ENCODE results near the gene RIPOR2.
"Not testable (repeated sequence)": the region's sequence is repeated elsewhere in the genome, so short reads cannot be mapped to it uniquely, and the experiment has no call there.

Gene RIPOR2

DNA sequence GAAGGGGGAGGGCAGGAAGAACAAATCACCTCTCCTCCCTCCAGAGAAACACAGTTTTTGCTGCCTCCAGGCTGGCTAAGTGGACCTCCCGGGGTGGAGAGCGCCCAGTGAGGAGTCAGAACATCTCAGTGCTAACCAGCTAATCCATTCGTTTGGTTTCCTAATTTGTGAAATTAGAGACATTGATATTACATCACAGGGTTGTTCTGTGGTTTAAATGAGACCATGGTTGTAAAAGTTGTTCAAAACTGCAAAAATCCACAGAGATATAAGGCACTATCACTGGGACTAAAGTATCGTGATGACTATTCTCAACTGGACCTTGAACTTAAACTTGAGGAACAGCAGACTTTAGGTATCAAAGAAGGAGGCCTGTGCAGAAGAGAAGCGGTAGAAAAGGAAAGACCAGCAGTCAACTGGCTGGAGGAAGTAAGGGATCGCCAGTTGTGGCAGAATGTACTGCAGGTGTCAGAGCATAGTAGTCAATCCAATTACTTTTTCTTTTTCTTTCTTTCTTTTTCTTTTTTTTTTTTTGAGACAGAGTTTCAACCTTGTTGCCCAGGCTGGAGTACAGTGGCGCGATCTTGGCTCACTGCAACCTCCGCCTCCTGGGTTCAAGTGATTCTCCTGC, 33.9 kb downstream of the RIPOR2 start:
- no peak for DNase-seq

- no peak for DNase-seq
Observed at GRCh38 chr6:24900917-24901697, 34.7 kb downstream of the RIPOR2 start.

DNA sequence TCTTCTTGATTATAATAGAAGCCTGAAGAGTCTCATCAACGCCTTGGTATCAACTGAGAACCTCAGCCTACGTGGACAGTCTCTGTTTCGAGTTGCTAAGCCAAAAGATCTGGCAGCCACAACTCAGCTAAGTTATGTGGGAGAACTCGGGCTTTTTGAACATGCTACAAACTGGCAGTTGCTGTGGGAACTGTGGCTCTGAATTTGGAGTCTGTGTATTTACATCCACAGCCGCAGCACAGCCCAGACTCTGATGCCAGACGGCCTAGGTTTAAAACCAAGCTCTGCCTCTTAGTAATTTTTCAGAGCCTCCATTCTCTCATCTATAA, 35.8 kb downstream of the RIPOR2 start:
- DNase-seq, result no peak

DNA sequence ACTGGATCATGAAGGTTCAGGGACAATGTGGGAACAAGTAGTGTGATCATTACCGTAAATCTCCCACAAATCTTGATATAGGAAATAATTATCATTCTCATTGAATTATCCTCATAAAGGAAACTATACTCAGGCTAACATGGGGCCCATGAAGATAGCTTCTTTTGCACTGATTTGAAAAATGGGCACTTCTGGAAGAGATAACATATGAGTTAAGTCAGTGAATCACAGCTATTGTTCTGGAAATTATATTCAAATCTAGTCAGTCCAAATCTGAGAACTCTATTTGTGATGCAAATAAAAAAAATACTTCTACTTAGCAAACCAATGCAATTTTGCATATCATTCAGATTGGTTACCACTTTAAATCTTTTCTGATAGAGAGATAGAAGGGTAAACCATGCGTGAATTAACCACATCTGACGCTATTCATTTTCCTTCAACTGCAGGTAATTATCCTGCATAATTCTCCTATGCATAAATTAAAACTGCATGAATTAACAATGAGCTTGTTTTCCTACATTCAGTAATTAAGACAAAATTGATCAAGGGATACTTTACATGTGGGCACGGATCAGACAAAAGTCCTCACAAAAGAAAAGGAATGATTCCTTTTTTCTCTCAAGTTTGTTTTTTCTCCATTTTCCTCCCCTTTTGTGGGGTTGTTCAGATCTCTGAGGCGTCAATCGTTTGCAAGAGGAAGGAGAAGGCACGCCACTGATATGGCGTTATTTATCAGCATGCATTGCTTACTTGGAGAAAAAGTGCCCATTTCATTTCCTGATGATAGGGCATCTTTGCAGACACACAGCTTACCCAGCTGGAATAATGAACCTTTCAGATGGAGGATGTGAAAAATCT, 36.4 kb downstream of the RIPOR2 start:
- no peak for DNase-seq

DNA sequence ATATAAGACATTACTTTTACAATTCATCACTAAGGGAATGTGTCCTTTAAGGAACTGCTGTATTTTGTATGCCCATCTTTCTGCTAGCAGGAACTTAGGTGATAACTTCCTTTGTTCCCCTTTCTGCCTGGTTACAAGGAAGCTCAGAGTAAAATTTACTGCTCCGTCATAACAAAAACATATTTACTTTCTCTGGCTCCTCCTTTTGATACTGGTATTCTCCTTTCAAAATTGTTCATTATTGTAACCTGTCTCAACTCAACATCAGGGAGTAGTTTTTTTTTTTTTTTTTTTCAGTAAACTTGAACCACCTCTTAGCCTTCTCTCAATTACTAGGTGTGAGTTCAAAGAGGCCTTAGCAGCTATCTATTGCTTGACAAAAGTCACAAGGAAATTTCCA, 37.1 kb downstream of the RIPOR2 start:
- no peak for DNase-seq

DNA sequence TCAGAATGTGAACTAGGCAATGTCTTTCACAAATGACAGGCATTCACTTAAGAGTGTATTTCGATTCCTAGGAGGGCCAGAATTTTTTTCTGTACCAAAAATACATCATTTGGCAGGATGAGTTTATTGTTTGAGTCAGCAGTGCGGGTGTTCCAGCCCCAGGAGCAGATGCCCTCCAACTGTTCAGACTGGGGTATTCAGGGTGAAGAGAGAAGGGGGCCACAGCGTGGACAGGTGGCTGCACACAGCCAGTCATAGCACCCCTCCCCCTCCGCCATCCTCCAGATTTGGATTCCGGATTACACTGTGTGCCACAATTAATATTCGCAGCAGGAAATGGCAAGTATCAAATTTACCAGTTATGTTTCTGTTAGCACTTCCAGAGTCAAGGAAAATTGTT, 38.6 kb downstream of the RIPOR2 start:
- DNase-seq, result no peak

DNA sequence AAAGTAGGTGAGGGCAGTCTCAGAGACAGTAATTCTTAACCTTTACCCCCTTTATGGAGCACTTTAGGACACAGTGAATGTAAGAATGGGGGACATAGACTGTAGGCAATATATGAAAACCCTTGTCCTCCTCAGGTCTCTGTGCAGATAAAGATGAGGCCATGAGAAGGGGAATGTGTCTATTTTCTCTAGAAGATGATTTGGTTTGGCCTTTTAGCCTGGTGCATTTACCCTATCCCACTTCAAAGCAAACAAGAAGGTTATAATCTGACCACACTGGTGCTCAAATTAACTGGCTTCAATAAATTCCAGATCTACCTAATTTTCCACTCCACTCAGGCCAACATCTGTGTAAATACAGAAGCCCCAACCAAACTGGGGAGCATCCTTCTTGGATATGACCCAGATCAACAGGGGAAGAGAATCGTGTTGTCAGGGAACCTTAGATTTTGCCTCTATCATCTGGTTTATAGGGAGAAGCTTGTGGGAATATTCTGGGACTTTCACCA, 42.4 kb downstream of the RIPOR2 start:
- DNase-seq, result no peak

DNA sequence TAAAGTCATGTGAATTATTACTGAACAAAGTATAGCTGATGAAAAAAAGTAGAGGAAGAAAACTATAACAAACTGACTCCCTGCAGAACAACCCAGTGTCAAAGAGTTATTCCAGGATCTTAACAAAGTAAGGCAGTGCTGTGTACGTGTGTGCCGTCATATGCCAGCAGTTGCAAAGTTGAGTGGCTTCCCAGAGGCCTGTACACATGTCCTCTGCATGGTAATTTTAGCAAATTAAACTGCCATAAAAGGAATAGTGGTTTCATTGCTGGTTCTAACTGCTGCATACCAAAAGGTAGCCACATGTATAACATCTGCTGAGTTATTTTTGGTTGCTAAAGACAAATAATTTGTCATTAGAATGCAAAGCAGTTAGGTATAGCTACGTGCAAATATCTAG, 44.8 kb downstream of the RIPOR2 start:
- DNase-seq, result no peak

GRCh38 chr6:24890471-24890870, 45.3 kb downstream of the RIPOR2 start:
- no peak for DNase-seq

DNA sequence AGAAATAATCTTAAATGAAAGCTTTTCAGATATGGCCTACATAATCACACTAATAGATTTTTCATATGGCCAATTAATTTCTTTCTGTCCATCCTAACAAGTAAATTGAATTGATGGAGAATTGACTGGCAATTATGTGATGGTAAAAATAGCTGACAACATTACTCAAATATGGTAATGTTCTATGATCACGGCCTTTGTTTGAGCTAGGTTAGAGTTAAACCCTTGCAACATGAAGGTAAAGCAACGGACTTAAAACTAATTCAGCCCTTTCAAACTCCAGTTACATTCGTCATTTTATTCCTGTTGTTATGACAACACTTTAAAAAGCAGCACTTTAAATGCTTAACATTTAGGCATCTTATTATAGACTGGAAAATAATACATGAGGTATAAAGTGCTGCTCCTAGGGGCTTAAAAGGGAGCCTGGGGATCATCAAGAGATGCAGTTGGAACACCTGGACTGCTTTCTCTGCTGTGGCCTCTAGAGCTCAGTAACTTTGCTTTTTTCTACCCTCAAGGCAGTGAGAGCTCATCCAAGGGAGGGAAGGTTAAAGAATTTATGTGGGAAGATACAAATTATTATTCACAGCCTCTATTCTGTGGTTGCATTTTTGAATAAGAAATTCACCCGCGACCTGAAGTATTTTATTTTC, 46.9 kb downstream of the RIPOR2 start:
- no peak for DNase-seq

DNA sequence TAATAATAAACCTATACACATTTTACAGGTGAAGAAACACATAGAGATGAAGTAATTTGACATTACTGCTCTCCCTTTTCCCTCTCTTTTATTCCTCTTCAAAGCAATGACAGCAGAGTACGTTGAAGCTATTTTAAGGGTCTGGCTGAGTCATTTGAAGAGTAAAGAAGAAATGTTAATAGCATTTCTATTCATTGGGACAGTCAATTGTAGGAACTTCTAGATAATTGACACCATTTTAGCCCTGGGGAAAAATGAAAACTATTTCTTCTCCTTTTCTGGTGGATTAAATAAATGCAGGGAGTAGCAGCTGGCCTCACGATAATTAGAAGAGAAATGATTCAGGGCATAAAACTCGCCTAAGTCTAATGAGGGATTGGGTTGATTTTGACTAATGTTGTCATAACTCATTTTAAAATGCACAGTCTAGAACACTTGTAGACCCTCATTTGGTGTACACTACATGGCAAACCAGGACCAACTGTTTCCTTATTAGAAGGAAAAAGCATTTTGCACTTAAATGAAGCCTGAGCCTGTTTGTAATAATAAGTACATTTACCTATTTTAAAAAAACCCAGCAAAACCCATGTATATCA, 48.1 kb downstream of the RIPOR2 start:
- no peak for DNase-seq

DNA sequence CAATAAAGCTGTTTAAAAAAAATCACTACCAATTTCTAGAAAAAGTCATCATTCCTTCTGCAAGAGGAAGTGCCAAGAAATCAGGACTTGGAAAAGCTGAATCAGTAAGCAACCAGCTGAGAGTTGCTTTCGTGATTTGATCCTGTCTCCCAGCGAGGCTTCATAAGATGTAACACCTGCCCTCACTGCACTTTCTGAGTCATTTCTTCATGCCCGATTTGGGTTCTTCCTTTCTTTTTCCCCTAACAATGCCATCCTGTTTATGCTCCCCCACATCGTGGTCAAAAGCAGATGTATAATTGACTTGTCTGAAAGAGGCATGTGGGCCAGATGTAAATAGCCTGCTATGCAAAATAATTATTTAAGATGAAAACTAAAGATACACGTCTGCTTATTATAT, 52.1 kb downstream of the RIPOR2 start:
- no peak for DNase-seq

- no peak for DNase-seq
Observed at GRCh38 chr6:24882835-24883555, 52.8 kb downstream of the RIPOR2 start.

DNA sequence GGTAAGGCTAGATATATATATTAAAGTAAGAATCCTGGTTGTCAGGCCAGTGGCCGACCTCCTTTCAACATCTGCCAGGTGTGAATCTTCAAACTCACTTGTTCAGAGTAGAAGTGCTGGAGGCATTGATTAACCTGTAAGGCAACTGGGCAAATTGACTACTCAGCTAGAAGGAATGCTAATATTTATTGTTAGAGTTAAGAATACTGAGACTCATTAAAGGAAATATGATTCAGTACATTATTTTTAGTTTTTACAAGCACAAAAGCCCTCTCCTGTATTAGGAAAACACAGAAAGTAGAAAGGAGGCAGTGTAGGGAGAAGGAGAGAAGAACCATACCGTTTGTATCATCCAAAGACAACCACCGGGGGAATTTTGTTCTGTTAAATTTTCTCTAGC, 53.5 kb downstream of the RIPOR2 start:
- no peak for DNase-seq

DNA sequence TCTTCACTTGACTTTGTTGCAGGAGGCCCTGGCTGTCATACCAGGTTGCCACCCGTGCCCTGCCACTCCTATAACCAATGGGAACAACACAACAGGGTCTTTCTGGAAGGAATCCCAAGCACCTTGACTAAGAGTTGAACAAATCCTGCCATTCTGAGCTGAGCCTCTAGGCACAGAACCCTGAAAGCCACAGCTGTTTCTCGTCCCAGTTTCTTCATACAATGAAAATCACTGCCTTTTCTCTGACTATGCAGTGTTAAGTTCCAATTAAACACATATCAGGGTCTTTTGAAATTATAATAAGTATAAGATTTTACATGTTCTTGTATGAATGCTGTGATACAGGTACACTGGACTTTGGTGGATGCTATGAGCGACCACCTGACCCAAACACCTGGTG, 54.4 kb downstream of the RIPOR2 start:
- no peak for DNase-seq

DNA sequence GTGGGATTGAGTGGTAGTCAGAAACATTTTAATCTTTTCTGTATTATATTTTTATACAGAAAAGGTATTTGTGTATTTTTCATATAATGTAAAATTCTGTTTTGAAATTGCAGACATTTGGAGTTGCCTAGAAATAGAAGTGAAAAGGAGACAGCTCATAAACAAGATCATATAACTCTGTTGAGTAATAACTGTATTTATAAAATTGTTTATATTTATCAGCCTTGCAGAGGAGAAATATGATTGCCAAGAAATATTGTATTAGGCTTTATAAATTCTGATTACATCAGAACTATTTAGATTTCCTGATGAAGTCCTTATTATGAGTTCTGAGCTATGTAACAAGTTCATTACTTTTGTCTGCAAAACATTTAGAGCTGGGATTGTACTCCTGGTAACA, 55.3 kb downstream of the RIPOR2 start:
- DNase-seq, result no peak

GRCh38 chr6:24879351-24879750, 56.4 kb downstream of the RIPOR2 start:
- no peak for DNase-seq

DNA sequence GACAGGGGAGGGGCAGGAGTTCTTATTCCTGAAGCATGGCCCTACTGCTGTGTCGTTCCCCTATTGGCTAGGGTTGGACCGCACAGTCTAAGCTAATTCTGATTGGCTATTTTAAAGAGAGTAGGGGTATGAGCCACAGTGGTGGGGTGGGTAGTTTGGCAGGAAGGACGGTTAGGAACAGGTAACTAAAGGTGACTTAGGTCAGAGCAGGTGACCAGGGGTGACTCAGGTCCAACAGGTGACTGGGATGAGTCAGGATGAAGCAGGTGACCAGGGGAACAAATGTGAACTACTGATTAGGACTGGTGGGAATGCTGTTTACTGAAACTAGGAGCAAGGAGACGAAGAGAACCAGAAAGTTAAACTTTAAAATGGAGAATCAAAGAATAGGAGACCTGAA, 58.0 kb downstream of the RIPOR2 start:
- not testable (repeated sequence) for DNase-seq

DNA sequence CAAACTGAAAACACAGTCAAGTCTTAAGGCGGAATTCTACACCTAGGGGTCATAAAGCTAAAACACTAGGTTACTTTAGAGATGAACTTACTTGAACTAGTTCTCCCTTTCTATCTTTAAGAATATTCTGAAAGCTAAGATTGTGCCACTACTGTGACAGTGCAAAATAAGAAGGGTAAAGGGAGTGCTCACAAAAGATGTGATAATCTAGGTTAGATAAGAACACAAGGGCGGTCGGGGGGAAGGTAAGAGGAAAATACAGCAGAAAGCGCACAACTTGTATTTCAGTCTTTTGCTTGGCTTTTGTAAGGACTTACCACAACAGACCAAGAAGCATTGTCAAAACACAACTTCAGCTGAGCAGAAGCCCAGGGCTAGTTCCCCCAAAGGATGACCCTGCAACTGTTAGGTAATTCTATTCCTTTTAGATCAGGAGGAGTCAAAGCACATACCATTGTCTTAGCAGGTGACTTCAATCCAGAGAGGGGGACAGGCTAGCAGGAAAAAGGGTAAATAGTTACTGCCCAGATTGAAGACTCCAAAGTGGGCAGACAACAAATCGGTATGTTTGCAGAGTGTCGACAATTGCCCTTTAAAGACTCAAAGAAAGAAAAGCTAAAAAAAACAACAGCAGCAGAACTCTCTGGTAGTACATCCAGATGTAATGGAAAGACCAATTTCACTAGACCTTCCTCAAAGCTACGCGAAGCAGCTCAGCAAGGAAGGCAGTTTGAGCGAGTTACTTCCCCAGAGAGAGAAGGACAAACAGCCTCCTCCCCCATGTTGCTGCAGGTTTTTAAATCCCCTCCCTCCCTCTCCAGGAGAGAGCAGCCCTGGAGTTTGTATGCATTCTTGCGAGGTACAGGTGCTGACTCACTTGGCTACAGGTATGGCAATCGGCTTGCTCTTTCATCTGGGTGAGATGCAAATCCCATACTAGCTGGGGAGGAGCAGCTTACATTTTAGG, 59.0 kb downstream of the RIPOR2 start:
- DNase-seq, result no peak

DNA sequence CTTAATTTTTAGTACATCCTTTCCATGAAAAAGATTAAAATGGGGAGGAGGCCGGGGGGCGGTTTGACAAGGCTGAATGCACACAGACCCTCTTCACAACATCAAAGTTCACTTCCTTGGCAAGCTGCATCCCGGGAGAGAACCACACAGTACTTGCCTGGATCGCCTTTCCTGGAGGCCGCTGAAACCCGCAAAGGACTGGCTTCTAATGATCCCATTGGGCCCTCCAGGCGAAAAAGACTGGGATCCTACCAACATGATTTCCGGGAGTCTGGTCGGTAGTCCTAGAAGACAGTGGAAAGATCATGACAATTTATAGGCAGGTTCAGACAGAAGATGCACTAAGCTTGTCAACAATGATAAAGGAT, 60.2 kb downstream of the RIPOR2 start:
- no peak for DNase-seq
